Fibroblast of skin of left biceps (primary cell): ENCODE measurements around the gene WNT3.

ENCODE experiments used
- DNase-seq, 2 experiments: peaks; one replicate each; pipeline ENCODE4 v3.0.0-alpha.2; 2013; ENCODE audit warnings: low read depth in 2 of 2

WNT3 gene

GRCh38 chr17:46836500-46836899 is 18.0 kb upstream of the WNT3 start:
- DNase-seq = no peak

- no peak for DNase-seq
These were observed 16.4 kb upstream of the WNT3 start for GRCh38 chr17:46834846-46835245.

- DNase-seq = no peak
These were observed 15.3 kb upstream of the WNT3 start for GRCh38 chr17:46833840-46834208.

- peak; percentile 32 to 43 for DNase-seq
These were observed 14.7 kb upstream of the WNT3 start for GRCh38 chr17:46832945-46833839.

- no peak for DNase-seq
These were observed 13.9 kb upstream of the WNT3 start for GRCh38 chr17:46832331-46832821.

GRCh38 chr17:46831573-46832330 is 13.3 kb upstream of the WNT3 start:
- no peak for DNase-seq

- DNase-seq = no peak
These were observed 8.8 kb upstream of the WNT3 start for GRCh38 chr17:46827274-46827673.

- no peak for DNase-seq
These were observed 7.6 kb upstream of the WNT3 start for GRCh38 chr17:46826116-46826515.

GRCh38 chr17:46823657-46824056 is 5.2 kb upstream of the WNT3 start:
- no peak for DNase-seq

GRCh38 chr17:46822388-46822921 is 4.0 kb upstream of the WNT3 start:
- DNase-seq = no peak

- no peak for DNase-seq
These were observed 3.2 kb upstream of the WNT3 start for GRCh38 chr17:46821482-46822387.

- no peak for DNase-seq
These were observed 2.3 kb upstream of the WNT3 start for GRCh38 chr17:46820592-46821450.

- DNase-seq = no peak
These were observed 1.4 kb upstream of the WNT3 start for GRCh38 chr17:46819906-46820351.

GRCh38 chr17:46818929-46819859 is 702 bp upstream of the WNT3 start:
- DNase-seq = no peak

GRCh38 chr17:46817901-46818209 is 637 bp downstream of the WNT3 start:
- DNase-seq = no peak

- no peak for DNase-seq
These were observed 1.2 kb downstream of the WNT3 start for GRCh38 chr17:46817151-46817900.

- no peak for DNase-seq
These were observed 2.8 kb downstream of the WNT3 start for GRCh38 chr17:46815474-46816353.

- DNase-seq = no peak
These were observed 4.0 kb downstream of the WNT3 start for GRCh38 chr17:46814446-46814845.
